ENCODE measurements around the gene ADA. TPM values are rescaled to one million over a fixed set of nuclear protein-coding genes. Genes with fewer than 3 reads are reported as not detected.
A peak's percentile ranks its signal among the peaks of the same experiment; 100 is the strongest.

ADA gene
- total RNA-seq, 2 experiments from 2014 or later: 67.0 to 142 TPM

- H3K9me2 ChIP-seq (ENCODE audit: insufficient read depth, low read length): no peaks in the 10 kb centered on the region
- ChIA-PET CTCF (ENCODE audit: unreplicated experiment) (interaction anchor here (0.5 kb wide), 1 partner anchor 63 kb away, joined by 3 read pairs; no protein-coding TSS in a partner anchor), POLR2A (interaction anchor here (0.6 kb wide), 1 partner anchor 290 kb away, joined by 3 read pairs; no protein-coding TSS in a partner anchor)
- no peaks in the 10 kb centered on the region for H3K9me3 ChIP-seq (ENCODE audit: low read length)
- H3K4me2 ChIP-seq (ENCODE audit: low read length): peak overlapping the region; percentile 89
- intact Hi-C loops (cut with micrococcal nuclease; ENCODE audit: unreplicated experiment): loop anchor here (10.0 kb wide), 1 partner anchor 383 kb away; the partner anchor contains the start of genes STK4 and TOMM34
- peaks cover 43% of the 10 kb centered on the region for H3K79me2 ChIP-seq (ENCODE audit: insufficient read depth, low read depth, low read length)
- H3K4me1 ChIP-seq (ENCODE audit: insufficient read depth, low read length, poor library complexity, severe bottlenecking): peaks cover 76% of the 10 kb centered on the region
- no peaks in the 10 kb centered on the region; the same call in 1 of the 2 replicates for H3K36me3 ChIP-seq (ENCODE audit: insufficient read depth, low read length)
- no peak for TF ChIP-seq CTCF (conservative IDR thresholded peaks at IDR 0.05; ENCODE audit: low read length)
- no peak for TF ChIP-seq EZH2phosphoT487 (IDR thresholded peaks at IDR 0.05; ENCODE audit: borderline replicate concordance, low read depth, low read length)
- no peak for DNase-seq (ENCODE audit: low spot score)
- BruUV-seq (replicated peaks): no TSS peak
- no peaks in the 10 kb centered on the region for H4K20me1 ChIP-seq (ENCODE audit: insufficient read depth, low read length)
- peak overlapping the region; percentile 72 for H3K4me3 ChIP-seq (ENCODE audit: low read depth, low read length, poor library complexity, severe bottlenecking)
- H2AFZ ChIP-seq (ENCODE audit: low read length): peak overlapping the region; percentile 54; the same call in 1 of the 2 replicates
- H3K27ac ChIP-seq (ENCODE audit: low read depth, low read length, poor library complexity, severe bottlenecking): peak overlapping the region; percentile 98
Measured at GRCh38 chr20:44581515-44581914, 70.0 kb downstream of the ADA start.

GRCh38 chr20:44580581-44581268 lies 70.8 kb downstream of the ADA start:
- ChIA-PET CTCF (ENCODE audit: unreplicated experiment) (interaction anchor here (0.5 kb wide), 1 partner anchor 64 kb away, joined by 3 read pairs; no protein-coding TSS in a partner anchor), POLR2A (interaction anchor here (0.6 to 0.7 kb wide), 3 partner anchors 291 to 373 kb away, joined by 3 to 4 read pairs (median 3); no protein-coding TSS in a partner anchor)
- Histone ChIP-seq H3K4me2 (ENCODE audit: low read length) (peak overlapping the region; percentile 89), H2AFZ (ENCODE audit: low read length) (peak overlapping the region; percentile 54; the same call in 1 of the 2 replicates), H4K20me1 (ENCODE audit: insufficient read depth, low read length) (no peaks in the 10 kb centered on the region), H3K9me3 (ENCODE audit: low read length) (no peaks in the 10 kb centered on the region), H3K79me2 (ENCODE audit: insufficient read depth, low read depth, low read length) (peaks cover 42% of the 10 kb centered on the region), H3K4me1 (ENCODE audit: insufficient read depth, low read length, poor library complexity, severe bottlenecking) (peaks cover 77% of the 10 kb centered on the region), H3K4me3 (ENCODE audit: low read depth, low read length, poor library complexity, severe bottlenecking) (peak overlapping the region; percentile 72), H3K36me3 (ENCODE audit: insufficient read depth, low read length) (no peaks in the 10 kb centered on the region; the same call in 1 of the 2 replicates), H3K27ac (ENCODE audit: low read depth, low read length, poor library complexity, severe bottlenecking) (peak overlapping the region; percentile 98), H3K9me2 (ENCODE audit: insufficient read depth, low read length) (no peaks in the 10 kb centered on the region)
- TF ChIP-seq EZH2phosphoT487 (IDR thresholded peaks at IDR 0.05; ENCODE audit: borderline replicate concordance, low read depth, low read length) (no peak), CTCF (conservative IDR thresholded peaks at IDR 0.05; ENCODE audit: low read length) (no peak)
- intact Hi-C loops (cut with micrococcal nuclease; ENCODE audit: unreplicated experiment): loop anchor here (10.0 kb wide), 1 partner anchor 384 kb away; the partner anchor contains the start of genes STK4 and TOMM34
- BruUV-seq (replicated peaks): no TSS peak
- DNase-seq (ENCODE audit: low spot score): no peak

Measured in OCI-LY7 (cell line).